GM12878 (cell line): ENCODE data around the gene GPATCH11. TPM values are rescaled to one million over a fixed set of nuclear protein-coding genes. Genes with fewer than 3 reads are reported as not detected.

Experiments used
- BCLAF1 ChIP-seq: fragments of 450-650 bp; IDR thresholded peaks from 2 replicates; pipeline ENCODE4 v1.6.1; 2017; ENCODE audit warnings: antibody characterized with exemption, mild to moderate bottlenecking, moderate library complexity
- BHLHE40 ChIP-seq, 2 experiments: fragments of 450-650 bp in 1 of 2; IDR thresholded peaks; 2 replicates each; pipeline ENCODE4 v1.6.1; 2011 to 2017; ENCODE audit warnings: low read depth in 2 of 2, borderline replicate concordance in 1 of 2, improper control_type of control experiment in 1 of 2, low read length in 1 of 2, mild to moderate bottlenecking in 1 of 2
- CREM ChIP-seq: IDR thresholded peaks from 2 replicates; pipeline ENCODE4 v1.6.1; 2014; ENCODE audit warnings: antibody characterized with exemption, low read depth
- CUX1 ChIP-seq: IDR thresholded peaks from 2 replicates; pipeline ENCODE4 v1.6.1; 2012; ENCODE audit warnings: improper control_type of control experiment, low read depth, low read length; ENCODE audit not compliant: insufficient replicate concordance
- DPF2 ChIP-seq: fragments of 450-650 bp; IDR thresholded peaks from 2 replicates; pipeline ENCODE4 v1.6.1; 2017; ENCODE audit warnings: mild to moderate bottlenecking
- E4F1 ChIP-seq: fragments of 450-650 bp; IDR thresholded peaks from 2 replicates; pipeline ENCODE4 v1.6.1; 2018; ENCODE audit warnings: borderline replicate concordance, mild to moderate bottlenecking; ENCODE audit not compliant: partially characterized antibody
- EP300 ChIP-seq, 2 experiments: fragments of 150-350 bp in 1 of 2; IDR thresholded peaks; 2 replicates each; pipeline ENCODE4 v1.6.1; 2011 to 2012; ENCODE audit warnings: low read depth in 2 of 2, low read length in 2 of 2, borderline replicate concordance in 1 of 2, improper control_type of control experiment in 1 of 2, inconsistent platforms in 1 of 2; ENCODE audit not compliant: control insufficient read depth in 1 of 2
- FOS ChIP-seq: IDR thresholded peaks from 3 replicates; pipeline ENCODE4 v1.6.1; 2011; ENCODE audit warnings: borderline replicate concordance; ENCODE audit not compliant: insufficient read length; ENCODE audit errors: extremely low read depth
- FOXK2 ChIP-seq: fragments of 450-650 bp; IDR thresholded peaks from 2 replicates; pipeline ENCODE4 v1.6.1; 2017; ENCODE audit warnings: mild to moderate bottlenecking, moderate library complexity
- IKZF2 ChIP-seq, 2 experiments: fragments of 450-650 bp; IDR thresholded peaks; 2 replicates each; pipeline ENCODE4 v1.6.1; 2017; ENCODE audit warnings: mild to moderate bottlenecking in 2 of 2, moderate library complexity in 2 of 2
- JUND ChIP-seq: IDR thresholded peaks from 2 replicates; pipeline ENCODE4 v1.6.1; 2012; ENCODE audit warnings: low read depth, mild to moderate bottlenecking, low read length, improper control_type of control experiment, moderate library complexity
- MTA3 ChIP-seq: IDR thresholded peaks from 2 replicates; pipeline ENCODE4 v1.6.1; 2012; ENCODE audit warnings: low read length, inconsistent platforms, borderline replicate concordance
- SKIL ChIP-seq: fragments of 450-650 bp; IDR thresholded peaks from 2 replicates; pipeline ENCODE4 v1.6.1; 2017; ENCODE audit warnings: mild to moderate bottlenecking, low read depth, inconsistent platforms; ENCODE audit not compliant: poor library complexity, severe bottlenecking
- SP1 ChIP-seq: IDR thresholded peaks from one replicate; pipeline ENCODE4 v1.6.1; 2011; ENCODE audit warnings: low read depth, low read length
- SREBF2 ChIP-seq: IDR thresholded peaks from 2 replicates; pipeline ENCODE4 v1.6.1; 2012; ENCODE audit warnings: mild to moderate bottlenecking, low read length
- STAT1 ChIP-seq: fragments of 450-650 bp; conservative IDR thresholded peaks from 2 replicates; pipeline ENCODE4 v1.6.1; 2014; ENCODE audit warnings: antibody characterized with exemption, mild to moderate bottlenecking
- TCF12 ChIP-seq: IDR thresholded peaks from 2 replicates; pipeline ENCODE4 v1.6.1; 2011; ENCODE audit warnings: low read depth, mild to moderate bottlenecking, low read length
- ZSCAN29 ChIP-seq: fragments of 450-650 bp; IDR thresholded peaks from 2 replicates; pipeline ENCODE4 v1.6.1; 2017; ENCODE audit warnings: mild to moderate bottlenecking, moderate library complexity
- polyA plus RNA-seq, 11 experiments: library from polyadenylated mRNA; depleted of rRNA in 4 of 11; unstranded in 6 of 11; stranded (reverse) in 5 of 11; fragments of >200 nt; fragmentation: Nextera tagmentation in 4 of 11; fragmentation: Illumina TruSeq in 1 of 11; extraction: Ambion mirVana in 4 of 11; extraction: Trizol in 1 of 11; gene quantifications; 1 replicate in 1 of 11; 2 replicates in 10 of 11; pipeline versions ENCODE4 v1.2.1 to v1.2.3, GENCODE V29; 2011 to 2016; ENCODE audit warnings: inconsistent platforms in 2 of 11, missing spikeins in 2 of 11, low read depth in 1 of 11
- total RNA-seq, 4 experiments: library from RNA; depleted of rRNA in 3 of 4; stranded (reverse); fragments of >200 nt in 3 of 4; fragmentation: Illumina TruSeq in 1 of 4; extraction: Trizol in 1 of 4; gene quantifications; 2 replicates each; pipeline versions ENCODE4 v1.2.1 to v1.2.3, GENCODE V29; 2013 to 2021

GPATCH11 gene
- total and polyA plus RNA-seq, 10 of the 15 experiments (the other 5 are each of a cell fraction or from before 2014, with no cell fraction given): 11.5 to 31.8 (median 16.5) TPM

- TF ChIP-seq CUX1 (no peak), STAT1 (no peak), MTA3 (no peak; the same call in 1 of the 2 replicates), JUND (no peak), FOS (no peak), SP1 (no peak), FOXK2 (no peak), ZSCAN29 (no peak), SREBF2 (no peak), CREM (peak; percentile 62; the same call in 1 of the 2 replicates), TCF12 (no peak), E4F1 (no peak), DPF2 (peak; percentile 60; the same call in 1 of the 2 replicates), SKIL (peak; percentile 75), IKZF2 (IDR thresholded peaks at IDR 0.05) (peak; percentile 74 to 78), EP300 (IDR thresholded peaks at IDR 0.05; ENCODE audit: borderline replicate concordance in 1 of 2, control insufficient read depth in 1 of 2, low read depth in 2 of 2, low read length in 2 of 2) (peak; percentile 65 to 72; a peak in 3 of 4 replicates), BCLAF1 (no peak), BHLHE40 (IDR thresholded peaks at IDR 0.05; ENCODE audit: borderline replicate concordance in 1 of 2, low read depth in 2 of 2, low read length in 1 of 2) (no peak)
Measured at GRCh38 chr2:37091873-37092272, 7.6 kb downstream of the GPATCH11 start (continued).
